Measurements from ENCODE around the gene IL4R.
"Not testable (repeated sequence)": the region's sequence is repeated elsewhere in the genome, so short reads cannot be mapped to it uniquely, and the experiment has no call there.

Gene IL4R

GRCh38 chr16:27316038-27316680 lies 2.4 kb downstream of the IL4R start:
- no peak for DNase-seq

DNA sequence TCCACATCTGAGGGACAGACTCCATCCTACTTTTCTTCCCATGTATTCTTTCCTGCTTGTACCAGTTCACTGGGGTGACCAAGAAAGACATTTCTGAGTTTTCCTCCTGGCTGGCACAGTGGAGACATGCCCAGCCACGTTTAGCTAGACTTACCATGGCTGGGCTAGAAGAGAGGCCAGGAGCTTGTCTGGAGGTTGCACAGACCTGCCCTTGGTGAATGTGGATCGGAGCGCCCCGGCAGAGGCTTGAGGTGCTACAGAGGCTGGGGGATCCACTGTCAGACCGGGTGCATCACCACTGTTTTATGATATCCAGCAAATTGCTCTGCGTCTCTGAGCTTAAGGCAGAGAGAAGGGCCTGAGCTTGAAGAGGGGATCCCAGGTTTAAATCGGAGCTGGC lies 3.5 kb downstream of the IL4R start:
- DNase-seq, result no peak

GRCh38 chr16:27317738-27318391 lies 4.1 kb downstream of the IL4R start:
- DNase-seq, result no peak

GRCh38 chr16:27318392-27319256 lies 4.8 kb downstream of the IL4R start:
- DNase-seq, result no peak

- DNase-seq, result no peak
Observed at GRCh38 chr16:27319257-27319965, 5.6 kb downstream of the IL4R start.

DNA sequence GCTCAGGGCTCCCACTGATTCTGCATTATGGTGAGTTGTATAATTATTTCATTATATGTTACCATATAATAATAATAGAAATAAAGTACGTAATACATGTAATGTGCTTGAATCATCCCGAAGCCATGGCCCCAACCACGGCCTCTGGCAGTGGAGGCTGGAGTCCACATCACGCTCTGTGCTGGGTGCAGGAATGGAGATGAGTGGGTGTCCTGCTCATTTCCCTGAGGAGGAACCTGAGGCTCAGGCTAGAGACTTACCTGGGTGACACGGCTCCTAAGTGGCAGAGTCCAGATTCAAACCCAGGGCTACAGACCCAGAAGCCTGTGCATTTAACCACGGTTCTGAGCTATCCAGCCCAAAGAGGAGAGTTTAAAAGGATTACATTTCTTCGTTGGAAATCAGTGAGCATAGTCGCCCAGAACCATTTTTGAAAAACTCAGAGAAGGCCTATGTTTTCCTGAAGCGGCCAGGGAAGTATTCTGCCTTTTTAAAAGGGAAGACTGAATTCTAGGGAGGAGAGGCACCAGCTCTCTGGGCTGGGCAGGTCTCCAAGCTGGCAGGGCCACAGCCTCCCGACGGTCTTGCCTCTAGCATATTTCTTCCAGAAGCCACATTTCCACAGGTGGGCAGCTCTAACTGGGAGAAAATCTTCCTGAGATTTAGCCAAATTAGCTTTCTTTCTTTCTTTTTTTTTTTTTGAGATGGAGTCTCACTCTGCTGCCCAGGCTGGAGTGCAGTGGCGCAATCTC lies 6.7 kb downstream of the IL4R start:
- no peak for DNase-seq

DNA sequence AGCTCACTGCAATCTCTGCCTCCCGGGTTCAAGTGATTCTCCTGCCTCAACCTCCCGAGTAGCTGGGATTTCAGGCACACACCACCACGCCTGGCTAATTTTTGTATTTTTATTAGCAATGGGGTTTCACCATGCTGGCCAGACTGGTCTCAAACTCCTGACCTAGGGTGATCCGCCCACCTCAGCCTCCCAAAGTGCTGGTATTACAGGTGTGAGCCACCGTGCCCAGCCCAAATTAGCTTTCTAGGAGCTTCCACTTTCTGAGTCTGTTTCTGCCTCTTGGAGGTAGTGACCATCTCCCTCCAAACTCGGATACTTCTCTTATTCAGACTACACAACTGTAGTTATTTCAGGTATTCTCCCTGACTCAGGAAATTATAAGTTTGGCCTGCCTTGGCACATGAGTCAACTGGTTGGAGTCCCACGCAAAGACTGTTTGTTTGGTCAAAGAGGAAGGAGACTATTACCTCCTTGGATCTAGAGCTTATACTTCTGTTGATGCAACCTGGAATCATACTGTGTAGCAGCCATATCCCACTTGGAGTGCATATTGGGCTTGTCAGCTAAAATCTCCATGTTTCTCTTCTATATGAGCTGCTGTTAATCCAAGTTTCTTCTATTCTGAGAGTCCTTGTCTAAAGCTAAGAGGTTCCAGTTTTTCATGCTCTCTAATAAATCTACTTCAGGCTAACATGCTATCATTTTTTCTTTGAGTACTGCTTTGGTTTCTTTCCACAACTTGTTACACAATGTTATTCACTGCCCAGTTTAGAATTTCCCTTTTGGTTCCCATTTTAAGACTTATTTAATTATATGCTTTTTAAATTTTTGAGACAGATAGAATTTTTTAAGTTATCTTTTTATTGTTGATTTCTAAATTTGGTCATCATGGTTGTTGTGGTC lies 7.5 kb downstream of the IL4R start:
- DNase-seq, result no peak

- no peak for DNase-seq
Observed at GRCh38 chr16:27322858-27323780, 9.3 kb downstream of the IL4R start.

- DNase-seq, result no peak
Observed at GRCh38 chr16:27323781-27324561, 10.2 kb downstream of the IL4R start.

DNA sequence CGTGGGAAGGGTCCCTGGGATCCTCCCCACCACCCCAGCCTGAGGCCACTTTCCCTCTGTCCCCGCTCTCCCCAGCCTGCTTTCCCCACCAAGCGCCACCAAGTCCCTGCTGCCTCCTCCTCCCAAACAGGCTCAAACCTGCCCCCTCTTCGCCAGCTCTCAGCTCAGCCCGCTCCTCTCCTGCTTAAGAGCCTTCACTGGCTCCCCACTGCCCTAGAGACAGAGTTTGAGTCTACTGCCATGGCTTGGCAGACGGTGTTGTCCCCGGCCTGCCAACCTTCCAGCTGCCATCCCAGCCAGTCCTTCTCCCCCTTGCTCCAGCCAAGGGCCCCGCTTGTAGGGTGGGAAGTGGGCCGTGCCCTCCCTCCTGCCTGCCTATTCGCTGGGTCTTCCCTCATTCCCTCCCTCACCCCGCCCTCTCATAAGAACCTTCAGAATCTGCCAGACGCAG lies 11.1 kb downstream of the IL4R start:
- no peak for DNase-seq

DNA sequence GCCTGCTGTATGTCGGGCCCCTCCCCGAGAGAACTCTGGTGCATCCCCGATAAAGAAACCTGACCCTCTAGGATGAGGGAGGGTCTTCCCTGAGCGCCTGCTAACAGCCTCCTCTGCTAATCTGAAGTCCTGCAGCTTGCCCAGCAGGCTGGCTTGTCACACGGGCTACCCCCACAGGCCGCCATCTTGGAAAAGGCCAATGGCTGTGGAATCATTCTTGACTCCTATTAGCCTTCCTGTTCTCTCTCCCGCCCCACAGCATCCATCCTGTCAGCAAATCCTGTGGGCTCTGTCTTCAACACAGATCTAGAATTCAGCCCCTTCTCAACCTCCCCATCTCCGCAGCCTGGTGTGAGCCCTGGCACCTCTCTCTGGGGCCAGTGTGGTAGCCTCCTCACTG lies 12.0 kb downstream of the IL4R start:
- DNase-seq, result no peak

- DNase-seq, result no peak
Observed at GRCh38 chr16:27326251-27326650, 12.5 kb downstream of the IL4R start.

DNA sequence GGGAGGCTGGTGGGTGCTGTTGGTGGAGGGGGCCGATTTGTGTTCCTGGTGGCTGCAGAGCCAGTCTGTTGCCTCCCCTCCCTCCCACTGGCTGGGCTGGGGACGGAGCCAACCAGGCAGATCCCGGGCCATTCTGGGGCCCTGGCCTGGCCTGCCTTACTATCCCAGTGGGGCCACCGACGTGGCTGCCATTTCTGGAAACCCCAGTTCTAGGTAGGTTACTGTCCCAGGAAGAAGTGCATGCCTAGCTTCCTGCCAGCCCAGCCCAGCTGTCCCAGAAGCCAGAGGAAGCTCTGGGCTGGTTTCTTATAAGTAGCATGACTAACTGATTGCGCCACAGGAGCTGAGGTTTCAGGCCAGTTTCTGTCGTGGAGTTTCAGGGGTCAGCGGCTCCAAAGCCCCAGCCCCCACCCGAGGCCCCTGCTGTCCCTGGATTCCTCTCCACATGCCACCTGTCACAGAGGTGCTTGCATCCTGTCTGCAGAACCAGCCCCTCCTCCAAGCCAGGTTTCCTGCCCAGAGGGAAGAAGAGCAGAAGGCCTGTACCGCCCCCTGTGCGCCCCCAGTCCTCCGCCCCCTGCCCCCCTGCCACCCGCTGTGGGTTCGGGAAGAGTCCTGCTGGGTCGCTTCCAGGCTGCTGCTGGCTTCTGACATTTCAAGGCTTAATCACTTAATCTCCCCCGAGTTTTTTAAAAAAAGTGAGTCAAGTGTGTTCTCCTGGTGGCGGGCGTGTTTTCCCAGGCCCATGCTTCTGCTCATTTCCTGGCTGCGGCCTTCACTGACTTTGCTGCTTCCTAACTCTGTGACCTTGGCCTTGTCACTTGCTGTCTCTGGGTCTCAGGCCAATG lies 13.2 kb downstream of the IL4R start:
- DNase-seq, result no peak

- no peak for DNase-seq
Observed at GRCh38 chr16:27327586-27327915, 13.8 kb downstream of the IL4R start.

- no peak for DNase-seq
Observed at GRCh38 chr16:27328937-27329336, 15.2 kb downstream of the IL4R start.

DNA sequence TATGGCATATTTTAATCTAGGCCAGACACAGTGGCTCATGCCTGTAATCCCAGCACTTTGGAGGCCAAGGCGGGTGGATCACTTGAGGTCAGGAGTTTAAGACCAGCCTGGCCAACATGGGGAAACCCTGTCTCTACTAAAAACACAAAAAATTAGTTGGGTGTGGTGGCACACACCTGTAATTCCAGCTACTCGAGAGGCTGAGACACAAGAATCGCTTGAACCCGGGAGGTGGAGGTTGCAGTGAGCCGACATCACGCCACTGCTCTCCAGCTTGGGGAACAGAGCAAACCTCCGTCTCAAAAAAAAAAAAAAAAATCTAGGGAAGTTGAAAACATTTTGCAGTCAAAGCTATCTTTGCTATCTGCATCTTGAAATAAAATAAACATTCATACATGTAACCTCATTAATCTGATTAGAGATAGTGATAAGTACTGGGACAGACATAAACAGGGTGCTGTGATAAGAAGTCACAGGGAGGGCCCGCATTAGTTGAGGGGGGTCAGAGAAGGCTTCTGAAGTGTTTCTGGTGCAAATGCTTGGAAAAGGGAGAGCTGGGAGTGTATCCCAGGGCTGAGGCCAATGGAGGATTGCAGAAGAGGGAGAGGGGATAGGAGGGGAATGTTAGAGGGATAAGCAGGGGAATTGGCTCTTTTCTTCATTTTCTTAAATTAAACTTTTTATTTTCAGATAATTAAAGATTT lies 15.8 kb downstream of the IL4R start:
- not testable (repeated sequence) for DNase-seq

- no peak for DNase-seq
Observed at GRCh38 chr16:27330542-27330941, 16.8 kb downstream of the IL4R start.

- DNase-seq, result no peak
Observed at GRCh38 chr16:27332105-27332504, 18.3 kb downstream of the IL4R start.
